ENCODE measurements around the gene NIPSNAP2. TPM values are rescaled to one million over a fixed set of nuclear protein-coding genes. Genes with fewer than 3 reads are reported as not detected.

Gene NIPSNAP2
- total RNA-seq: 37.3 to 43.4 TPM (median 43.0 TPM) in 3 replicates
- long read RNA-seq, transcript NIPSNAP2-201 (10 exons, 1,999 nt): major isoform, 114 of 128 reads
- long read RNA-seq, partial matches to known transcripts: 2 of 128 reads
- long read RNA-seq, other reads (novel, unspliced or antisense): 12 of 128 reads

DNA sequence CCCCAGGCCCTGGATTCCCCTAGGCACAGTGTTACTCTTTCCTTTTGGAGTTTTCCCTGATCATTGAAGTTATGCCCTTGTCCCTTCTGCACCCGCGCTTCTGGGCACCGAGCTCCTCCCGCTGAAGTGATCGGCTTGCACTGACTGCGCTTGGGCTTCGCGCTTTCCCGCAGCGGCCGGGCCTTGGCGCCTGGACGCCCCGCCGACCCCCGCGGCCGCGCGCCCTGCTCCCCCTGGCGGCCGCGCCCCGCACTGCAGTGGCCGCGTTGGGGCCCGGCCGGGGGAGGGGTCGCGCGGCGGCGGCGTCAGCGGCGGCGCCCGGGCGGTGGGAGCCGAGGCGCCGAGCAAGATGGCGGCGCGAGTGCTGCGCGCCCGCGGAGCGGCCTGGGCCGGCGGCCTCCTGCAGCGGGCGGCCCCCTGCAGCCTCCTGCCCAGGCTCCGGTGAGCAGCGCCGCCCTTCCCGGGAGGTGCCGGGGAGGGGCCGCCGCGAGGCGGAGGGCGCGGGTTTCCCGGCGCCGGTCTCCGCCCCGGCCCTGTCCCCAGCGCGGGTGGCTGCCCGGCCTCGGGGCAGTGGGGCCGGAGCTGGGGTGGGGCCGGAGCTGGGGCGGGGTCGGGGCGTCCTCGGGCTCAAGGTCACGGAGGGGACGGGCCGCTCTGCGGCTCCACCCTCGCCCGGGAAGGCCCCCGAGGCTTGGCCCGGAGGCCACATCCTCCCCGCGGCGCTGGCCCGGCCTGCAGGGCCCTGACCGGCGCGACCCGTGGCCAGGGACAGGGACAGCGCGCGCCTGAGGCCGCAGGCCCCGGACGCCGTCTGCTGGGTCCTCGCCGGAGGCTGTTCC, at the start of gene NIPSNAP2:
Gene NIPSNAP2, plus strand, starts transcription at position 325 of the 839 bp plus-strand sequence. Its CDS starts 25 bp downstream, at position 350.
- peaks cover 7% of the 10 kb centered on the region for H3K36me3 Mint-ChIP-seq (ENCODE audit: low read depth)
- H3K27ac Mint-ChIP-seq (ENCODE audit: unreplicated experiment): peak within 1 kb of the TSS; percentile 94
- H3K27me3 Mint-ChIP-seq (ENCODE audit: low read depth): no peaks in the 10 kb centered on the region
- TF ChIP-seq, protein P1, sequence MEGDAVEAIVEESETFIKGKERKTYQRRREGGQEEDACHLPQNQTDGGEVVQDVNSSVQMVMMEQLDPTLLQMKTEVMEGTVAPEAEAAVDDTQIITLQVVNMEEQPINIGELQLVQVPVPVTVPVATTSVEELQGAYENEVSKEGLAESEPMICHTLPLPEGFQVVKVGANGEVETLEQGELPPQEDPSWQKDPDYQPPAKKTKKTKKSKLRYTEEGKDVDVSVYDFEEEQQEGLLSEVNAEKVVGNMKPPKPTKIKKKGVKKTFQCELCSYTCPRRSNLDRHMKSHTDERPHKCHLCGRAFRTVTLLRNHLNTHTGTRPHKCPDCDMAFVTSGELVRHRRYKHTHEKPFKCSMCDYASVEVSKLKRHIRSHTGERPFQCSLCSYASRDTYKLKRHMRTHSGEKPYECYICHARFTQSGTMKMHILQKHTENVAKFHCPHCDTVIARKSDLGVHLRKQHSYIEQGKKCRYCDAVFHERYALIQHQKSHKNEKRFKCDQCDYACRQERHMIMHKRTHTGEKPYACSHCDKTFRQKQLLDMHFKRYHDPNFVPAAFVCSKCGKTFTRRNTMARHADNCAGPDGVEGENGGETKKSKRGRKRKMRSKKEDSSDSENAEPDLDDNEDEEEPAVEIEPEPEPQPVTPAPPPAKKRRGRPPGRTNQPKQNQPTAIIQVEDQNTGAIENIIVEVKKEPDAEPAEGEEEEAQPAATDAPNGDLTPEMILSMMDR (IDR thresholded peaks at IDR 0.05): peak; percentile 74
- DNase-seq (ENCODE audit: low spot score): no peak
- no peaks in the 10 kb centered on the region for H3K9me3 Mint-ChIP-seq (ENCODE audit: low read depth)
- H3K4me1 Mint-ChIP-seq (ENCODE audit: low read depth): peaks cover 27% of the 10 kb centered on the region
- peak within 1 kb of the TSS; percentile 92 for H3K4me3 Mint-ChIP-seq (ENCODE audit: unreplicated experiment)

DNA sequence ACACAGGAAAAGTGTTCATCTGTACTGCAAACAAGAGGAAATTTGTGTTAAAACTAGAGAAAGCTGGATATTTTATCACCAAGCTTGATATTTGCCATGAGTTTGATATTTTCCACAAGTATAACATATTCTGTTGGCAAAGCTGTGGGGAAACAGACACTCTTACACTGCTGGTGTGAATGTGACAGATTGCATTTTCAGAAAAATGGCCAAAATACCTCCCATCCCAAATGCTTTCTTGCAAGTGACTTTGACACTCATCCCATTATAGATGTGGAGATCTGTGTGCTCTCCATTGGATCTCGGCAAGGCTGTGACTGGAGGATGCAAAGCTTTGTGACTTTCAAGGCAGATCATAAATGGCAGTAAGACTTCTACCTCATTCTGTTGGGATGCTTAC, 46.6 kb upstream of the NIPSNAP2 start:
- H3K4me3 Mint-ChIP-seq (ENCODE audit: unreplicated experiment): no peak overlapping the region
- H3K27ac Mint-ChIP-seq (ENCODE audit: unreplicated experiment): no peak overlapping the region
- TF ChIP-seq, protein P1 (IDR thresholded peaks at IDR 0.05): no peak
- peaks cover 1% of the 10 kb centered on the region for H3K4me1 Mint-ChIP-seq (ENCODE audit: low read depth)
- DNase-seq (ENCODE audit: low spot score): no peak
- H3K36me3 Mint-ChIP-seq (ENCODE audit: low read depth): peaks cover 28% of the 10 kb centered on the region
- H3K27me3 Mint-ChIP-seq (ENCODE audit: low read depth): no peaks in the 10 kb centered on the region
- H3K9me3 Mint-ChIP-seq (ENCODE audit: low read depth): peaks cover 9% of the 10 kb centered on the region

DNA sequence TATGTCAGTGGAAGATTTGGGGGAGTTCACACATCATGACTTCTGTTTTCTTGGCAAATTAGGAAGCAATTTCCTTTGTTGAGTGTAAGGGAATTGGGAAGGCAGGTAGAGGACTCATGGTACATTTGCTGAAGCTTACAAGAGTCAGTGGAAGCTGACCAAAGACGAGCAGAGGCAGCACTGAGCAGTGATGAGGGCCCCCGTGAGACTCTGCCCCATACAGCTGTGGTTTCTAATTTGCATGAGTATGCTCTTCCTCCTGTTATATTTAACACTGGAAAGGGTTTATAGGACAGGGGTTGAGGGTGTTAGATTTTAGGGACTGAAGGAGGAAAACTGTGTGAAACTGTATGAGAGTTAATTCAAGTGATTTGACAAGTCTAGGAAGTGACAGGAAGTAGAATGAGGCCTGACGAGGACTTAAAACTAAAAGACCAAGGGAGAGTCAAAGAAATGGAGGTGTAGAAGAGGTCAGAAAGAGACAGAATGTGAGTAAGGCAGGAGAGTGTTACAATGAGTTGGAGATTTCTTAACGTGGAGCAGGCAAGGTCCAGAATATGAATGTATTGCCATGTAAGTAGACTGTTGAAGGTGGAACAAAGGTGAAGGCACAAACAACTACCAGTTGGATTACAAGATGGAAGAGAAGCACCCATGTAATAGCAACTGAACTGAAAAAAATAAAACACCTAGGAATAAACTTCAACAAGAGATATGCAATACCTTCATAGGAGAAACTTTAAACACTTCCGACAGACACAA, 36.2 kb upstream of the NIPSNAP2 start:
- no peak for DNase-seq (ENCODE audit: low spot score)
- TF ChIP-seq, protein P1 (IDR thresholded peaks at IDR 0.05): no peak
- Mint-ChIP-seq H3K4me3 (ENCODE audit: unreplicated experiment) (no peak overlapping the region), H3K27ac (ENCODE audit: unreplicated experiment) (no peak overlapping the region), H3K36me3 (ENCODE audit: low read depth) (peaks cover 32% of the 10 kb centered on the region), H3K4me1 (ENCODE audit: low read depth) (no peaks in the 10 kb centered on the region), H3K27me3 (ENCODE audit: low read depth) (no peaks in the 10 kb centered on the region), H3K9me3 (ENCODE audit: low read depth) (peaks cover 23% of the 10 kb centered on the region)

DNA sequence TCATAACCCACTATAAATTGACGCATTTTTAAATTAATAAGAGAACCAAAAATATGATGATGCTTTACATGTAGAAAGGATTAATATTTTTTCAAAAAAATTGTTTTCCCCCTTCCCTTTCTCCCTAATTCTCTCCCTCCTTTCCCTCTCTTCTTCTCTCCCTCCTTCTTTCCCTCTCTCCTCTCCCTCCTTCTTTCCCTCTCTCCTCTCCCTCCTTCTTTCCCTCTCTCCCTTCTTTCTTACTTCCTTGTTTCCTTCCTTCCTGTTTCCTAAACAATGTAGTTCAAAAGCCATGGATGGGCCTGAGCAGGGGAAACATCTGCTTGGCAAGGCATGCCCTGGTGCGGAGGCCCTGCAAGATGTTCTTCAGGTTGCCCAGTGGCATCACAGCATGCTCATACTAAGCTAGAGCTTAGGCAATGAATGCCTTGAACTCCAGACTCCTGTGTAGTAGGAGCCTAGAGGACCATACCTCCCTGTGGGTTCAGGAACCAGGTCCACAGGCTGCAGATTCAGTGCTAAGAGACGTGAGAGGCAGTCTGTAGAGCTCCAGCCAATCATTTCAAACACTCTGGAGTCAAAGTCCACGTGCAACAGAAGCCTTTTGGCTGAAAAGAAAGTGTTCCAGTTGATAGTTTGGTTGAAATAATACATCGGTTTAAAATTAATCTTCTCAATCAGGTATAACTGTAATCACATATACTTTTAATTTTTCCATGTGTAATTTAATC, 32.8 kb upstream of the NIPSNAP2 start:
- no peaks in the 10 kb centered on the region for H3K27me3 Mint-ChIP-seq (ENCODE audit: low read depth)
- H3K36me3 Mint-ChIP-seq (ENCODE audit: low read depth): peaks cover 24% of the 10 kb centered on the region
- no peak overlapping the region for H3K4me3 Mint-ChIP-seq (ENCODE audit: unreplicated experiment)
- peaks cover 30% of the 10 kb centered on the region for H3K9me3 Mint-ChIP-seq (ENCODE audit: low read depth)
- no peaks in the 10 kb centered on the region for H3K4me1 Mint-ChIP-seq (ENCODE audit: low read depth)
- TF ChIP-seq, protein P1 (IDR thresholded peaks at IDR 0.05): no peak
- H3K27ac Mint-ChIP-seq (ENCODE audit: unreplicated experiment): no peak overlapping the region
- no peak for DNase-seq (ENCODE audit: low spot score)

Measured in chondrocyte (in vitro differentiated cells).